ENCODE results near the gene SNIP1. TPM values are rescaled to one million over a fixed set of nuclear protein-coding genes. Genes with fewer than 3 reads are reported as not detected.

Gene SNIP1
- total and polyA plus RNA-seq, 2 experiments from 2014 or later, result 7.0 to 11.4 TPM

DNA sequence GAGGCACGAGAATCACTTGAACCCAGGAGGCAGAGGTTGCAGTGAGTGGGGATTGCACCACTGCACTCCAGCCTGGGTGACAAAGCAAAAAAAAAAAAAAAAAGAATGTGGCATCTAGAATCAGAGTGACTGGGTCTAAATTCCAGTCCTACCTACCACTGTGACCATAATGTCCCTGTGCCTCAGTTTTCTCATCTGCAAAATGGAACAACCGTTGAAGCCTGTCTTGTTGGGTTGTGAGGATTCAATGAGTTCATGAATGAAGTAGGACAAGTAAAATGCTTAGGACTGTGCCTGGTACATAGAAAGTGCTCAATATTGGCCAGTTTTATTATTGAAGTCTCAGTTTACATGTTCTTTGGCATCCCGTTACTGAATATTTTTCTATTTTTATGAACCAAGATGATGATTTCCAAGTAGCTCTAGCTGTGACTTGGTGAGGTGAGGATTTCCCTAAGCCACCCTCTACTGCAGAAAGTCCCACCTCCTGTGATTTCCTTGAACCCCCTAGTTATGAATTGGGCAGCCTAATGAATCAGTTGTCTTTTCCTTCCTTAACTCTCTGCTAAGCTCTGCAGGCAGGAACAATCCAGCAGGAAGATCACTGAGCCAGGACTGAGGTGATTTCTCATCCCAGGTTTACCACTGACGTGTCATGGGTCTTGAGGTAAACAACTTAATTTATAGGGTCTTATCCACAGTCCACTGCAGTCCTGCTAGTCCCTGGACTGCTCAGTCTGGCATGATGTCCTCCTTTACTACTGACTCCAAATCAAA lies 20.6 kb downstream of the SNIP1 start:
- peaks cover 3% of the 10 kb centered on the region for H3K27me3 Mint-ChIP-seq (ENCODE audit: insufficient read depth, low read depth, poor library complexity)
- peaks cover 15% of the 10 kb centered on the region; the same call in 1 of the 2 replicates for H4K20me1 ChIP-seq (replicated peaks; ENCODE audit: insufficient read depth)
- H3K36me3 Mint-ChIP-seq (ENCODE audit: low read depth), result peaks cover 23% of the 10 kb centered on the region
- H3K9me3 Mint-ChIP-seq, result no peaks in the 10 kb centered on the region
- no peaks in the 10 kb centered on the region for H3F3A ChIP-seq (replicated peaks; ENCODE audit: low read depth)
- TF ChIP-seq STAT1 (IDR thresholded peaks at IDR 0.05; ENCODE audit: unreplicated experiment), result no peak
- TF ChIP-seq ZNF114 (CRISPR knock-in tag; IDR thresholded peaks at IDR 0.05), result no peak
- no peak for TF ChIP-seq REST (IDR thresholded peaks at IDR 0.05; ENCODE audit: unreplicated experiment)
- TF ChIP-seq EZH2 (IDR thresholded peaks at IDR 0.05; ENCODE audit: low read depth, unreplicated experiment), result no peak
- TF ChIP-seq, protein P1, sequence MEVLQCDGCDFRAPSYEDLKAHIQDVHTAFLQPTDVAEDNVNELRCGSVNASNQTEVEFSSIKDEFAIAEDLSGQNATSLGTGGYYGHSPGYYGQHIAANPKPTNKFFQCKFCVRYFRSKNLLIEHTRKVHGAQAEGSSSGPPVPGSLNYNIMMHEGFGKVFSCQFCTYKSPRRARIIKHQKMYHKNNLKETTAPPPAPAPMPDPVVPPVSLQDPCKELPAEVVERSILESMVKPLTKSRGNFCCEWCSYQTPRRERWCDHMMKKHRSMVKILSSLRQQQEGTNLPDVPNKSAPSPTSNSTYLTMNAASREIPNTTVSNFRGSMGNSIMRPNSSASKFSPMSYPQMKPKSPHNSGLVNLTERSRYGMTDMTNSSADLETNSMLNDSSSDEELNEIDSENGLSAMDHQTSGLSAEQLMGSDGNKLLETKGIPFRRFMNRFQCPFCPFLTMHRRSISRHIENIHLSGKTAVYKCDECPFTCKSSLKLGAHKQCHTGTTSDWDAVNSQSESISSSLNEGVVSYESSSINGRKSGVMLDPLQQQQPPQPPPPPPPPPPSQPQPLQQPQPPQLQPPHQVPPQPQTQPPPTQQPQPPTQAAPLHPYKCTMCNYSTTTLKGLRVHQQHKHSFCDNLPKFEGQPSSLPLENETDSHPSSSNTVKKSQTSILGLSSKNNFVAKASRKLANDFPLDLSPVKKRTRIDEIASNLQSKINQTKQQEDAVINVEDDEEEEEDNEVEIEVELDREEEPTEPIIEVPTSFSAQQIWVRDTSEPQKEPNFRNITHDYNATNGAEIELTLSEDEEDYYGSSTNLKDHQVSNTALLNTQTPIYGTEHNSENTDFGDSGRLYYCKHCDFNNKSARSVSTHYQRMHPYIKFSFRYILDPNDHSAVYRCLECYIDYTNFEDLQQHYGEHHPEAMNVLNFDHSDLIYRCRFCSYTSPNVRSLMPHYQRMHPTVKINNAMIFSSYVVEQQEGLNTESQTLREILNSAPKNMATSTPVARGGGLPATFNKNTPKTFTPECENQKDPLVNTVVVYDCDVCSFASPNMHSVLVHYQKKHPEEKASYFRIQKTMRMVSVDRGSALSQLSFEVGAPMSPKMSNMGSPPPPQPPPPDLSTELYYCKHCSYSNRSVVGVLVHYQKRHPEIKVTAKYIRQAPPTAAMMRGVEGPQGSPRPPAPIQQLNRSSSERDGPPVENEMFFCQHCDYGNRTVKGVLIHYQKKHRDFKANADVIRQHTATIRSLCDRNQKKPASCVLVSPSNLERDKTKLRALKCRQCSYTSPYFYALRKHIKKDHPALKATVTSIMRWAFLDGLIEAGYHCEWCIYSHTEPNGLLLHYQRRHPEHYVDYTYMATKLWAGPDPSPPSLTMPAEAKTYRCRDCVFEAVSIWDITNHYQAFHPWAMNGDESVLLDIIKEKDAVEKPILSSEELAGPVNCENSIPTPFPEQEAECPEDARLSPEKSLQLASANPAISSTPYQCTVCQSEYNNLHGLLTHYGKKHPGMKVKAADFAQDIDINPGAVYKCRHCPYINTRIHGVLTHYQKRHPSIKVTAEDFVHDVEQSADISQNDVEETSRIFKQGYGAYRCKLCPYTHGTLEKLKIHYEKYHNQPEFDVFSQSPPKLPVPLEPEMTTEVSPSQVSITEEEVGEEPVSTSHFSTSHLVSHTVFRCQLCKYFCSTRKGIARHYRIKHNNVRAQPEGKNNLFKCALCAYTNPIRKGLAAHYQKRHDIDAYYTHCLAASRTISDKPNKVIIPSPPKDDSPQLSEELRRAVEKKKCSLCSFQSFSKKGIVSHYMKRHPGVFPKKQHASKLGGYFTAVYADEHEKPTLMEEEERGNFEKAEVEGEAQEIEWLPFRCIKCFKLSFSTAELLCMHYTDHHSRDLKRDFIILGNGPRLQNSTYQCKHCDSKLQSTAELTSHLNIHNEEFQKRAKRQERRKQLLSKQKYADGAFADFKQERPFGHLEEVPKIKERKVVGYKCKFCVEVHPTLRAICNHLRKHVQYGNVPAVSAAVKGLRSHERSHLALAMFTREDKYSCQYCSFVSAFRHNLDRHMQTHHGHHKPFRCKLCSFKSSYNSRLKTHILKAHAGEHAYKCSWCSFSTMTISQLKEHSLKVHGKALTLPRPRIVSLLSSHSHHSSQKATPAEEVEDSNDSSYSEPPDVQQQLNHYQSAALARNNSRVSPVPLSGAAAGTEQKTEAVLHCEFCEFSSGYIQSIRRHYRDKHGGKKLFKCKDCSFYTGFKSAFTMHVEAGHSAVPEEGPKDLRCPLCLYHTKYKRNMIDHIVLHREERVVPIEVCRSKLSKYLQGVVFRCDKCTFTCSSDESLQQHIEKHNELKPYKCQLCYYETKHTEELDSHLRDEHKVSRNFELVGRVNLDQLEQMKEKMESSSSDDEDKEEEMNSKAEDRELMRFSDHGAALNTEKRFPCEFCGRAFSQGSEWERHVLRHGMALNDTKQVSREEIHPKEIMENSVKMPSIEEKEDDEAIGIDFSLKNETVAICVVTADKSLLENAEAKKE (CRISPR knock-in tag; IDR thresholded peaks at IDR 0.05), result no peak
- no peak for TF ChIP-seq POLR2AphosphoS5 (IDR thresholded peaks at IDR 0.05; ENCODE audit: low read depth)
- no peak for TF ChIP-seq JUNB (IDR thresholded peaks at IDR 0.05; ENCODE audit: unreplicated experiment)
- no peak for TF ChIP-seq EZH2phosphoT487 (IDR thresholded peaks at IDR 0.05; ENCODE audit: unreplicated experiment)
- TF ChIP-seq CTCF (conservative IDR thresholded peaks at IDR 0.05; ENCODE audit: low read depth in 2 of 2), result no peak
- TF ChIP-seq NANOG (IDR thresholded peaks at IDR 0.05; ENCODE audit: borderline replicate concordance), result no peak
- TF ChIP-seq CREB1 (CRISPR knock-in tag; IDR thresholded peaks at IDR 0.05; ENCODE audit: low read depth), result no peak
- TF ChIP-seq, protein P2, sequence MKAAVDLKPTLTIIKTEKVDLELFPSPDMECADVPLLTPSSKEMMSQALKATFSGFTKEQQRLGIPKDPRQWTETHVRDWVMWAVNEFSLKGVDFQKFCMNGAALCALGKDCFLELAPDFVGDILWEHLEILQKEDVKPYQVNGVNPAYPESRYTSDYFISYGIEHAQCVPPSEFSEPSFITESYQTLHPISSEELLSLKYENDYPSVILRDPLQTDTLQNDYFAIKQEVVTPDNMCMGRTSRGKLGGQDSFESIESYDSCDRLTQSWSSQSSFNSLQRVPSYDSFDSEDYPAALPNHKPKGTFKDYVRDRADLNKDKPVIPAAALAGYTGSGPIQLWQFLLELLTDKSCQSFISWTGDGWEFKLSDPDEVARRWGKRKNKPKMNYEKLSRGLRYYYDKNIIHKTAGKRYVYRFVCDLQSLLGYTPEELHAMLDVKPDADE (IDR thresholded peaks at IDR 0.05), result no peak
- H3K36me3 ChIP-seq (ENCODE audit: insufficient read depth), result peaks cover 4% of the 10 kb centered on the region
- no peak for DNase-seq (ENCODE audit: low spot score)
- H3K4me1 ChIP-seq (ENCODE audit: insufficient read depth), result no peaks in the 10 kb centered on the region
- H3K27ac Mint-ChIP-seq, result no peak overlapping the region
- H3K9me2 ChIP-seq (ENCODE audit: insufficient read depth), result no peaks in the 10 kb centered on the region
- no peaks in the 10 kb centered on the region for H3K4me1 Mint-ChIP-seq
- no peak overlapping the region for H3K4me3 Mint-ChIP-seq
- H3K4me2 ChIP-seq, result no peak overlapping the region
- no peaks in the 10 kb centered on the region for H3K79me2 ChIP-seq (replicated peaks; ENCODE audit: insufficient read depth)
- no peak overlapping the region for H2AFZ ChIP-seq
- H3K27ac ChIP-seq (ENCODE audit: low read depth), result no peak overlapping the region
- no peak for ATAC-seq
- no peak overlapping the region for H3K4me3 ChIP-seq
- no peaks in the 10 kb centered on the region for H3K27me3 ChIP-seq (ENCODE audit: insufficient read depth)

All from GM23338 (cell line).